Measurements from ENCODE around the gene TYSND1. TPM values are rescaled to one million over a fixed set of nuclear protein-coding genes. Genes with fewer than 3 reads are reported as not detected.

TYSND1 gene
- total RNA-seq, 1 experiment from 2014 or later, result 78.2 TPM

DNA sequence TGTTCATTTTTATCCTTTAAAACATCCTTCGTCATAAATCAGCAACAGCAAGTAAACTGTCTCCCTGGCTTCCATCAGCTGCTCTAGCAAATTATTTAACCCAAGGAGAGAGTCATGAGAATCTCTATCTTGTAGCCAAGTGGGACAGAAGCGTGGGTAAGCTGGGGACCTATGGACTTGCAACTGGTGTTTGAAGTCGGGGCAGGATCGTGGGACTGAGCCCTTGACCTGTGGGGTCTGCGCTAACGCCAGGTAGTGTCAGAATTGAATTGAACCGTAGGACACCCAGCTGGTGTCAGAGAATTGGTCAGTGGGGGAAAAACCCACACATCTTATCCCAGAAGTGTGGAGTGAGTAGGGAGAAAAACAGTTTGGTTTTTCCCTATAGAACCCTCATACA is 27.3 kb downstream of the TYSND1 start:
- ChIA-PET POLR2A (ENCODE audit: unreplicated experiment) (no interaction called here), CTCF (interaction anchor here (0.6 to 1.8 kb wide), 2 partner anchors 12 to 27 kb away, joined by 3 to 8 read pairs; partner anchors contain the start of gene TYSND1)
- DNase-seq, result no peak
- H4K20me1 ChIP-seq (ENCODE audit: low read length), result no peaks in the 10 kb centered on the region
- no peak overlapping the region for H3K4me3 ChIP-seq (ENCODE audit: low read length)
- H3K9me2 ChIP-seq (replicated peaks; ENCODE audit: low read length), result no peaks in the 10 kb centered on the region
- H3F3A ChIP-seq (ENCODE audit: low read length, unreplicated experiment), result no peaks in the 10 kb centered on the region
- ATAC-seq, result no peak
- H3K79me2 ChIP-seq (ENCODE audit: low read length), result no peaks in the 10 kb centered on the region
- H3K27ac ChIP-seq (ENCODE audit: low read length), result no peak overlapping the region
- intact Hi-C loops (cut with micrococcal nuclease), result no loop called here
- no TSS peak for BruUV-seq (replicated peaks)
- no peaks in the 10 kb centered on the region for H3K27me3 ChIP-seq (ENCODE audit: low read length)
- TF ChIP-seq, protein P1, sequence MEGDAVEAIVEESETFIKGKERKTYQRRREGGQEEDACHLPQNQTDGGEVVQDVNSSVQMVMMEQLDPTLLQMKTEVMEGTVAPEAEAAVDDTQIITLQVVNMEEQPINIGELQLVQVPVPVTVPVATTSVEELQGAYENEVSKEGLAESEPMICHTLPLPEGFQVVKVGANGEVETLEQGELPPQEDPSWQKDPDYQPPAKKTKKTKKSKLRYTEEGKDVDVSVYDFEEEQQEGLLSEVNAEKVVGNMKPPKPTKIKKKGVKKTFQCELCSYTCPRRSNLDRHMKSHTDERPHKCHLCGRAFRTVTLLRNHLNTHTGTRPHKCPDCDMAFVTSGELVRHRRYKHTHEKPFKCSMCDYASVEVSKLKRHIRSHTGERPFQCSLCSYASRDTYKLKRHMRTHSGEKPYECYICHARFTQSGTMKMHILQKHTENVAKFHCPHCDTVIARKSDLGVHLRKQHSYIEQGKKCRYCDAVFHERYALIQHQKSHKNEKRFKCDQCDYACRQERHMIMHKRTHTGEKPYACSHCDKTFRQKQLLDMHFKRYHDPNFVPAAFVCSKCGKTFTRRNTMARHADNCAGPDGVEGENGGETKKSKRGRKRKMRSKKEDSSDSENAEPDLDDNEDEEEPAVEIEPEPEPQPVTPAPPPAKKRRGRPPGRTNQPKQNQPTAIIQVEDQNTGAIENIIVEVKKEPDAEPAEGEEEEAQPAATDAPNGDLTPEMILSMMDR (conservative IDR thresholded peaks at IDR 0.05; ENCODE audit: low read depth, low read length), result no peak
- TF ChIP-seq EZH2phosphoT487 (IDR thresholded peaks at IDR 0.05; ENCODE audit: borderline replicate concordance, low read length) (no peak), EZH2 (IDR thresholded peaks at IDR 0.05; ENCODE audit: low read length, unreplicated experiment) (no peak)
- no peak overlapping the region for H2AFZ ChIP-seq (ENCODE audit: low read length)
- no peak overlapping the region for H3K9ac ChIP-seq (ENCODE audit: low read length)
- no peaks in the 10 kb centered on the region for H3K4me1 ChIP-seq (ENCODE audit: insufficient read depth, low read length)
- H3K36me3 ChIP-seq (ENCODE audit: low read depth, low read length), result peaks cover 53% of the 10 kb centered on the region
- no peaks in the 10 kb centered on the region for H3K9me3 ChIP-seq (ENCODE audit: low read length)
- no peak overlapping the region for H3K4me2 ChIP-seq (ENCODE audit: low read length)

DNA sequence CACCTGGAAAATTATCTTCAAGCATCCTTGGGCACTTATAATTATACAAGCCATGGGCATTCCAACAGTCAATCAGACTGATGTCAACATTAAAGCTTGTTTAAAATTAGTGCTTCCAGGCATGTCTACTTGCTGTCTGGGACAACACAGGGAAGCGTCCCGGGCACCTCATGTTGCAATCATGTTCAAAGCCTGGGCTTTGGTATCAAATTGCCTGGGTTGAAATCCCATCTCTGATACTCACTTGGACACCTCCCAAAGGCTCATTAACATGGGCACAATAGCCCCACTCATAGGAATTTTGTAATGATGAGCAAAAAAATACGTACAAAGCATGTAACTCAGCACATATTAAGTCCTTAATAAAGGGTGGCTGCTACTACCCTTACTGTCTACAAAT is 28.3 kb downstream of the TYSND1 start:
- POLR2A ChIA-PET (ENCODE audit: unreplicated experiment), result no interaction called here
- Histone ChIP-seq H4K20me1 (ENCODE audit: low read length) (no peaks in the 10 kb centered on the region), H3K27me3 (ENCODE audit: low read length) (no peaks in the 10 kb centered on the region), H3K36me3 (ENCODE audit: low read depth, low read length) (peaks cover 62% of the 10 kb centered on the region), H3K4me1 (ENCODE audit: insufficient read depth, low read length) (no peaks in the 10 kb centered on the region), H3F3A (ENCODE audit: low read length, unreplicated experiment) (no peaks in the 10 kb centered on the region), H3K9ac (ENCODE audit: low read length) (no peak overlapping the region), H2AFZ (ENCODE audit: low read length) (no peak overlapping the region), H3K4me2 (ENCODE audit: low read length) (no peak overlapping the region), H3K9me2 (replicated peaks; ENCODE audit: low read length) (no peaks in the 10 kb centered on the region), H3K79me2 (ENCODE audit: low read length) (no peaks in the 10 kb centered on the region), H3K27ac (ENCODE audit: low read length) (no peak overlapping the region), H3K4me3 (ENCODE audit: low read length) (no peak overlapping the region), H3K9me3 (ENCODE audit: low read length) (no peaks in the 10 kb centered on the region)
- CTCF ChIA-PET, result interaction anchor here (1.8 kb wide), 1 partner anchor 28 kb away, joined by 8 read pairs; the partner anchor contains the start of gene TYSND1
- intact Hi-C loops (cut with micrococcal nuclease), result no loop called here
- DNase-seq, result no peak
- no peak for ATAC-seq
- TF ChIP-seq EZH2phosphoT487 (IDR thresholded peaks at IDR 0.05; ENCODE audit: borderline replicate concordance, low read length) (no peak), EZH2 (IDR thresholded peaks at IDR 0.05; ENCODE audit: low read length, unreplicated experiment) (no peak)
- TF ChIP-seq, protein P1 (conservative IDR thresholded peaks at IDR 0.05; ENCODE audit: low read depth, low read length), result no peak
- BruUV-seq (replicated peaks), result no TSS peak

DNA sequence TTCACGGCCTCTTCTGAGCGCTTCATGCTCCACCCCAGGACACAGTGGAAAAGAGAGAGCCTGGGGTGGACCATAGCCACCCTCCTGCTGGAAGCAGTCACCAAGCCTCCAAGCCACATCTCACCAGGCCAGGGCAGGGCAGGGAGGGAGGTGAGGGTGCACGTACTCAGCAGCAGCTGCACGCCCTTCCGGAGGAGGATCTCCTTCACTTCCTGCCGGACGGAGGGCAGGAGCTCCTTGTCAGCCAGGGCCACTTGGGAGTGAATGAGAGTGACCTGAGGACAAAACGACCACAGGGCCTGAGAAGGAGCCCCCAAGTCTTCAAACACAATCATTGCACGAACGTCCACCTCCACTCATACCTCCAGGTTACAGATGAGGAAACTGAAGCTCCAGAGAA is 28.9 kb downstream of the TYSND1 start:
- Histone ChIP-seq H3K4me3 (ENCODE audit: low read length) (no peak overlapping the region), H2AFZ (ENCODE audit: low read length) (no peak overlapping the region), H3F3A (ENCODE audit: low read length, unreplicated experiment) (no peaks in the 10 kb centered on the region), H3K4me1 (ENCODE audit: insufficient read depth, low read length) (no peaks in the 10 kb centered on the region), H3K9me2 (replicated peaks; ENCODE audit: low read length) (no peaks in the 10 kb centered on the region), H3K79me2 (ENCODE audit: low read length) (no peaks in the 10 kb centered on the region), H3K9me3 (ENCODE audit: low read length) (no peaks in the 10 kb centered on the region), H3K9ac (ENCODE audit: low read length) (no peak overlapping the region), H3K4me2 (ENCODE audit: low read length) (no peak overlapping the region), H3K36me3 (ENCODE audit: low read depth, low read length) (peaks cover 65% of the 10 kb centered on the region), H3K27me3 (ENCODE audit: low read length) (no peaks in the 10 kb centered on the region), H4K20me1 (ENCODE audit: low read length) (no peaks in the 10 kb centered on the region), H3K27ac (ENCODE audit: low read length) (no peak overlapping the region)
- no peak for ATAC-seq
- DNase-seq, result no peak
- TF ChIP-seq, protein P1 (conservative IDR thresholded peaks at IDR 0.05; ENCODE audit: low read depth, low read length), result no peak
- TF ChIP-seq EZH2 (IDR thresholded peaks at IDR 0.05; ENCODE audit: low read length, unreplicated experiment) (no peak), EZH2phosphoT487 (IDR thresholded peaks at IDR 0.05; ENCODE audit: borderline replicate concordance, low read length) (no peak)
- ChIA-PET POLR2A (ENCODE audit: unreplicated experiment) (no interaction called here), CTCF (interaction anchor here (1.8 kb wide), 1 partner anchor 29 kb away, joined by 8 read pairs; the partner anchor contains the start of gene TYSND1)
- no TSS peak for BruUV-seq (replicated peaks)
- intact Hi-C loops (cut with micrococcal nuclease), result no loop called here

Measured in PC-3 (cell line).